ENCODE results near the gene PSMB11.

- TF ChIP-seq EZH2 (IDR thresholded peaks at IDR 0.05; ENCODE audit: borderline replicate concordance, low read length): no peak
- TF ChIP-seq CTCF (conservative IDR thresholded peaks at IDR 0.05 in 1 of 2, IDR thresholded peaks at IDR 0.05 in 1 of 2; ENCODE audit: extremely low read depth in 1 of 2, insufficient read depth in 1 of 2, low read depth in 1 of 2, low read length in 2 of 2): no peak
Measured at GRCh38 chr14:23079716-23080115, 37.7 kb downstream of the PSMB11 start.
